Fibroblast of lung (primary cell): ENCODE data around the gene MICAL3.

Experiments
- EZH2 ChIP-seq: IDR thresholded peaks from 2 replicates; pipeline ENCODE4 v1.5.1; 2012; ENCODE audit warnings: low read length, control low read depth, mild to moderate bottlenecking; ENCODE audit errors: missing control alignments
- TF ChIP-seq, protein P1 (sequence below), 2 donors: IDR thresholded peaks in 1 of 2; conservative IDR thresholded peaks in 1 of 2; 1 replicate in 1 of 2; 2 replicates in 1 of 2; pipeline ENCODE4 v1.5.1; 2011 to 2012; ENCODE audit warnings: low read length in 2 of 2, control low read depth in 1 of 2, inconsistent platforms in 1 of 2, low read depth in 1 of 2, mild to moderate bottlenecking in 1 of 2

DNA sequence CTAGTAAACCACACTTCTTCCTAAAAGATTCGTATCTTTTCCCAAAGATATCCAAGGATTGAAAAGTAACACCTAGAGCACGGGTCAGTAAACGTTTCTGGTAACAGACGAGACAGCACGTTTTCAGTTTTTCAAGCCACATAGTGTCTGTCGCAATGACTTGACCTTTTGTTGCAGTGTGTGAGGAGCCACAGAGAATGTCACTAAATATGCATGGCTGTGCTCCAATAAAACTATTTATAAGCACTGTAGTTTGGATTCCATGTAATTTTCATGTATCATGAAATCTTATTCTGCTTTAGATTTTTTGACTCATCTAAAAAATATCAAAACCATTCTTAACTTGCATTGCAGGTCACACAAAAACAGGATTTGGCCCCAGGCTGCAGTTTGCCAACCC lies 18.3 kb upstream of the MICAL3 start:
- TF ChIP-seq, protein P1, sequence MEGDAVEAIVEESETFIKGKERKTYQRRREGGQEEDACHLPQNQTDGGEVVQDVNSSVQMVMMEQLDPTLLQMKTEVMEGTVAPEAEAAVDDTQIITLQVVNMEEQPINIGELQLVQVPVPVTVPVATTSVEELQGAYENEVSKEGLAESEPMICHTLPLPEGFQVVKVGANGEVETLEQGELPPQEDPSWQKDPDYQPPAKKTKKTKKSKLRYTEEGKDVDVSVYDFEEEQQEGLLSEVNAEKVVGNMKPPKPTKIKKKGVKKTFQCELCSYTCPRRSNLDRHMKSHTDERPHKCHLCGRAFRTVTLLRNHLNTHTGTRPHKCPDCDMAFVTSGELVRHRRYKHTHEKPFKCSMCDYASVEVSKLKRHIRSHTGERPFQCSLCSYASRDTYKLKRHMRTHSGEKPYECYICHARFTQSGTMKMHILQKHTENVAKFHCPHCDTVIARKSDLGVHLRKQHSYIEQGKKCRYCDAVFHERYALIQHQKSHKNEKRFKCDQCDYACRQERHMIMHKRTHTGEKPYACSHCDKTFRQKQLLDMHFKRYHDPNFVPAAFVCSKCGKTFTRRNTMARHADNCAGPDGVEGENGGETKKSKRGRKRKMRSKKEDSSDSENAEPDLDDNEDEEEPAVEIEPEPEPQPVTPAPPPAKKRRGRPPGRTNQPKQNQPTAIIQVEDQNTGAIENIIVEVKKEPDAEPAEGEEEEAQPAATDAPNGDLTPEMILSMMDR (conservative IDR thresholded peaks at IDR 0.05 in 1 of 2, IDR thresholded peaks at IDR 0.05 in 1 of 2; ENCODE audit: low read depth in 1 of 2, low read length in 2 of 2), result no peak
- no peak for TF ChIP-seq EZH2
